Thymus (tissue), 11 donors: ENCODE data around the gene GPC6. TPM values are rescaled to one million over a fixed set of nuclear protein-coding genes. Genes with fewer than 3 reads are reported as not detected.

Source experiments
- DNase-seq, 9 donors: peaks; one replicate each; pipeline ENCODE4 v3.0.0-alpha.2; 2013; ENCODE audit warnings: low spot score in 9 of 9, low read depth in 6 of 9, missing footprints in 1 of 9
- H3K27ac ChIP-seq, 2 donors: one replicate each; pipeline ENCODE4 v1.5.1; 2013; ENCODE audit warnings: control low read depth in 1 of 2, low read depth in 1 of 2, low read length in 1 of 2, mild to moderate bottlenecking in 1 of 2, moderate library complexity in 1 of 2
- H3K27me3 ChIP-seq, 2 donors: one replicate each; pipeline ENCODE4 v1.5.1; 2013; ENCODE audit warnings: low read length in 1 of 2; ENCODE audit not compliant: control insufficient read depth in 2 of 2, insufficient read depth in 1 of 2
- H3K36me3 ChIP-seq, 2 donors: one replicate each; pipeline ENCODE4 v1.5.1; 2013; ENCODE audit warnings: low read length in 1 of 2, mild to moderate bottlenecking in 1 of 2, moderate library complexity in 1 of 2; ENCODE audit not compliant: control insufficient read depth in 2 of 2, insufficient read depth in 2 of 2
- H3K4me1 ChIP-seq, 2 donors: one replicate each; pipeline ENCODE4 v1.5.1; 2013; ENCODE audit warnings: low read length in 2 of 2; ENCODE audit not compliant: control insufficient read depth in 2 of 2, insufficient read depth in 2 of 2
- H3K4me3 ChIP-seq, 2 donors: one replicate each; pipeline ENCODE4 v1.5.1; 2013; ENCODE audit warnings: low read length in 2 of 2, control low read depth in 1 of 2, mild to moderate bottlenecking in 1 of 2
- H3K9me3 ChIP-seq, 2 donors: one replicate each; pipeline ENCODE4 v1.5.1; 2013; ENCODE audit warnings: low read length in 1 of 2, mild to moderate bottlenecking in 1 of 2; ENCODE audit not compliant: control insufficient read depth in 2 of 2, insufficient read depth in 1 of 2
- WGBS: extraction: QIAGEN DNeasy Blood & Tissue Kit; methylation state at CpG from one replicate; pipeline ENCODE4 v1.1.7; 2013; 5-methylcytosine and 5-hydroxymethylcytosine counted together
- polyA plus RNA-seq: library from polyadenylated mRNA; stranded (reverse); fragments of 200-250 nt; gene quantifications from one replicate; pipeline ENCODE4 v1.2.3, GENCODE V29; 2013
- total RNA-seq: library from RNA; stranded (reverse); fragments of 120-200 nt; gene quantifications from one replicate; pipeline ENCODE4 v1.2.4, GENCODE V29; 2013
- donor health status: healthy.

Gene GPC6
- total and polyA plus RNA-seq, 2 donors, result 1.1 to 6.9 TPM

- no peaks in the 10 kb centered on the region for H3K4me1 ChIP-seq
- no peak for DNase-seq
- H3K9me3 ChIP-seq, result no peaks in the 10 kb centered on the region
- H3K36me3 ChIP-seq, result no peaks in the 10 kb centered on the region
- H3K27me3 ChIP-seq, result no peaks in the 10 kb centered on the region
- H3K4me3 ChIP-seq, result no peak overlapping the region
- 86% methylated on average over 1 of the region's 1 CpG for WGBS
- no peak overlapping the region for H3K27ac ChIP-seq
Observed at GRCh38 chr13:93724187-93724586, 497.6 kb downstream of the GPC6 start.

GRCh38 chr13:93726173-93726957 is 499.8 kb downstream of the GPC6 start:
- Histone ChIP-seq H3K36me3 (no peaks in the 10 kb centered on the region), H3K27ac (no peak overlapping the region), H3K4me1 (no peaks in the 10 kb centered on the region), H3K4me3 (no peak overlapping the region), H3K9me3 (no peaks in the 10 kb centered on the region), H3K27me3 (no peaks in the 10 kb centered on the region)
- DNase-seq, result no peak
- 87% methylated on average over 6 of the region's 6 CpGs for WGBS

- Histone ChIP-seq H3K27ac (no peak overlapping the region), H3K9me3 (no peaks in the 10 kb centered on the region), H3K4me3 (no peak overlapping the region), H3K4me1 (no peaks in the 10 kb centered on the region), H3K36me3 (no peaks in the 10 kb centered on the region), H3K27me3 (no peaks in the 10 kb centered on the region)
- no peak for DNase-seq
- 76% methylated on average over 3 of the region's 3 CpGs for WGBS
Observed at GRCh38 chr13:93727211-93728141, 500.9 kb downstream of the GPC6 start.

DNA sequence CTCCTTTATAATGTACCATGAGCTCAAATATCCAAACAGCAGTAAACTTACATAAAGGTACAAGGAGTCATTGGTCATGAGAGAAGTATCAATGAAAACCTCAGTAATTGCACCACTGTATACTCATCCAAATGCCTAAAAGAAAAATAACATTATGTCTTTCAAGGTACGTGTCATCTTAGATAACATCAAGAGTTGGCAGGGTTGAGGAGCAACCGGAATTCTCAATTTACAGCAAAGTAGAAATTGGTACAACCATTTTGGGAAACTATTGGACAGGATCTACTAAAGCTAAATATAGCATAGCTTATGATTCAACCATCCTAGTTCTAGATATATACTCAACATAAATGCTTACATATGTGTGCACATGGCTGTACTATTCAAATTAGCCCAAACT is 502.8 kb downstream of the GPC6 start:
- no peak for DNase-seq
- H3K9me3 ChIP-seq, result no peaks in the 10 kb centered on the region
- WGBS, result 93% methylated on average over 2 of the region's 2 CpGs
- H3K27ac ChIP-seq, result no peak overlapping the region
- H3K4me3 ChIP-seq, result no peak overlapping the region
- no peaks in the 10 kb centered on the region for H3K4me1 ChIP-seq
- no peaks in the 10 kb centered on the region for H3K36me3 ChIP-seq
- H3K27me3 ChIP-seq, result no peaks in the 10 kb centered on the region

- WGBS, result 95% methylated on average over 3 of the region's 3 CpGs
- Histone ChIP-seq H3K4me3 (no peak overlapping the region), H3K9me3 (no peaks in the 10 kb centered on the region), H3K4me1 (no peaks in the 10 kb centered on the region), H3K36me3 (no peaks in the 10 kb centered on the region), H3K27me3 (no peaks in the 10 kb centered on the region), H3K27ac (no peak overlapping the region)
- DNase-seq, result no peak
Observed at GRCh38 chr13:93730780-93731179, 504.2 kb downstream of the GPC6 start.

- H3K27me3 ChIP-seq, result no peaks in the 10 kb centered on the region
- no peaks in the 10 kb centered on the region for H3K9me3 ChIP-seq
- H3K36me3 ChIP-seq, result no peaks in the 10 kb centered on the region
- no peak overlapping the region for H3K27ac ChIP-seq
- H3K4me3 ChIP-seq, result no peak overlapping the region
- H3K4me1 ChIP-seq, result no peaks in the 10 kb centered on the region
- no peak for DNase-seq
- 89% methylated on average over 2 of the region's 2 CpGs for WGBS
Observed at GRCh38 chr13:93732186-93732585, 505.6 kb downstream of the GPC6 start.

- Histone ChIP-seq H3K9me3 (no peaks in the 10 kb centered on the region), H3K36me3 (no peaks in the 10 kb centered on the region), H3K27ac (no peak overlapping the region), H3K27me3 (no peaks in the 10 kb centered on the region), H3K4me1 (no peaks in the 10 kb centered on the region), H3K4me3 (no peak overlapping the region)
- no peak for DNase-seq
Observed at GRCh38 chr13:93736081-93736480, 509.5 kb downstream of the GPC6 start.

- 90% methylated on average over 3 of the region's 3 CpGs for WGBS
- Histone ChIP-seq H3K27me3 (no peaks in the 10 kb centered on the region), H3K36me3 (no peaks in the 10 kb centered on the region), H3K4me1 (no peaks in the 10 kb centered on the region), H3K4me3 (no peak overlapping the region), H3K27ac (no peak overlapping the region), H3K9me3 (no peaks in the 10 kb centered on the region)
- no peak for DNase-seq
Observed at GRCh38 chr13:93736909-93737308, 510.3 kb downstream of the GPC6 start.

DNA sequence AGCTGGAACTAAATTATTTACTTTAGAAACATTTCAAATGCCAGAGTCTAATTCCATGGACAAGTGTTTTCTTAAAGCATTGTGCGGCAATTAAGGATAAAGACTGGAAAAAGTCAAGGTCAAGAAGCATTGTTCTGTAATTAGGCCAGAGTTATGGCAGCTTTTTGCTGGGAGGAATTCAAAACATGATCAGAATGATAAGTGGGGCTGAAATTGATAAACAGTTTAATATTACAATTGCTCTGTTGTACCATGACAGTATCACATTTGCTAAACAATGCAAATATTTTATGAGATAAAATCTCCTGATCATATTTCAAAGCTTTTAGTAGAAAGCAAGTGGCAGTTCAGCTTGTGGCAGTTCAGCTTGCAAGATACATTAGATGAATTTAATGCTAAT is 513.7 kb downstream of the GPC6 start:
- H3K36me3 ChIP-seq, result no peaks in the 10 kb centered on the region
- H3K4me1 ChIP-seq, result no peaks in the 10 kb centered on the region
- H3K27me3 ChIP-seq, result no peaks in the 10 kb centered on the region
- 99% methylated on average over 1 of the region's 1 CpG for WGBS
- H3K9me3 ChIP-seq, result no peaks in the 10 kb centered on the region
- DNase-seq, result no peak
- H3K4me3 ChIP-seq, result no peak overlapping the region
- H3K27ac ChIP-seq, result no peak overlapping the region
